Transverse colon (tissue), 4 donors: ENCODE data around the gene COLEC12. TPM values are rescaled to one million over a fixed set of nuclear protein-coding genes. Genes with fewer than 3 reads are reported as not detected.

Experiments used
- DNase-seq: peaks from one replicate; pipeline ENCODE4 v3.0.0-alpha.2; 2019
- H3K27ac ChIP-seq, 4 donors: fragments of 200-600 bp; sonication (generic); 2 replicates each; pipeline ENCODE4 v1.5.1; 2016 to 2018; ENCODE audit warnings: inconsistent platforms in 4 of 4
- H3K27me3 ChIP-seq: fragments of 200-600 bp; sonication (generic); 2 replicates; pipeline ENCODE4 v1.5.1; 2017; ENCODE audit warnings: inconsistent platforms
- H3K36me3 ChIP-seq, 4 donors: fragments of 200-600 bp; sonication (generic); 2 replicates each; pipeline ENCODE4 v1.5.1; 2017 to 2019; ENCODE audit warnings: inconsistent platforms in 4 of 4
- H3K4me1 ChIP-seq, 4 donors: fragments of 200-600 bp; sonication (generic); 2 replicates each; pipeline ENCODE4 v1.5.1; 2017 to 2020; ENCODE audit warnings: inconsistent platforms in 4 of 4
- H3K4me3 ChIP-seq, 4 donors: fragments of 200-600 bp; sonication (generic); 1 replicate in 1 of 4; 2 replicates in 3 of 4; pipeline versions ENCODE4 v1.5.1 to v1.6.1; 2017 to 2019; ENCODE audit warnings: inconsistent platforms in 4 of 4
- H3K9me3 ChIP-seq, 2 donors: fragments of 200-600 bp; sonication (generic); 2 replicates each; pipeline ENCODE4 v1.5.1; 2017 to 2019; ENCODE audit warnings: inconsistent platforms in 2 of 2
- EP300 ChIP-seq: sonication (generic); formaldehyde crosslinking; IDR thresholded peaks from one replicate; pipeline ENCODE4 v1.6.1; 2017; ENCODE audit warnings: antibody characterized with exemption, low read depth
- POLR2A ChIP-seq: fragments of 450-650 bp; IDR thresholded peaks from one replicate; pipeline ENCODE4 v1.6.1; 2016; ENCODE audit warnings: antibody characterized with exemption, mild to moderate bottlenecking, moderate library complexity
- POLR2AphosphoS5 ChIP-seq, 3 donors: sonication (generic); formaldehyde crosslinking; IDR thresholded peaks; one replicate each; pipeline ENCODE4 v1.6.1; 2016; ENCODE audit warnings: antibody characterized with exemption in 3 of 3
- WGBS, 2 donors: methylation state at CpG; one replicate each; pipeline ENCODE4 v1.1.5; 2018; ENCODE audit warnings: low coverage in 1 of 2; 5-methylcytosine and 5-hydroxymethylcytosine counted together
- in situ Hi-C, 4 donors: fragments of 200-750 bp; cut with MboI; loops; one replicate each; pipeline versions ENCODE4 v1.15.0 to v1.15.1; 2017; ENCODE audit warnings: low sequenced_read_pairs in 3 of 4, low pct_ligation_motif_present in 1 of 4, low pct_unique_long_range_greater_than_20kb in 1 of 4
- intact Hi-C: fragments of 100-400 bp; cut with DNase I; formaldehyde crosslinking; loops from one replicate; pipeline ENCODE4 v1.15.1; 2023; ENCODE audit warnings: low total_unique reads
- total RNA-seq, 4 donors: library from RNA; depleted of rRNA; stranded (reverse); fragments of >200 nt; gene quantifications; one replicate each; pipeline ENCODE4 v1.1.0, GENCODE V29; 2016
- TF ChIP-seq, protein P1 (sequence below), 5 experiments: fragments of 200-600 bp in 3 of 5; fragments of 450-650 bp in 2 of 5; sonication (generic) in 3 of 5; IDR thresholded peaks; 1 replicate in 2 of 5; 2 replicates in 3 of 5; pipeline ENCODE4 v1.5.1; 2016 to 2017; ENCODE audit warnings: antibody characterized with exemption in 5 of 5, inconsistent platforms in 3 of 5, mild to moderate bottlenecking in 2 of 5, moderate library complexity in 1 of 5

Gene COLEC12
- total RNA-seq, 4 donors from 2014 or later = 1.4 to 7.8 (median 2.8) TPM

DNA sequence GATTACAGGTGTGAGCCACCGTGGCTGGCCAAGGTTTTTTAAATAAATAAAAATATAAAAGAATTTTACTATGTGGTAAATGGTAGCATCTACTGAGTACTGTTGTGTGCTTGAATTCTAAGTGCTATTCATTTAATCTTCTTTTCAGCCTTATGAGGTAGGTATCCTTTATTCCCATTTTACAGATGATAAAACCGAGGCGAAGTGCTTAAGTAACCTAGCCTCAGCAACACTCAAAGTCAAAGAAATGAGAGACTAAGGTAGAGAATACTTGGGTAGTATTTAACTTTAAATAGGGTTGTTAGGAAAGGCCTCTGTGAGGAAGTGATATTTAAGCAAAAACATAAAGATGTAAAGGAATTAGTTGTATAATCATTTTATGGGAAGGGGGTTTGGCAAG is 227.0 kb downstream of the COLEC12 start:
- intact Hi-C loops = no loop called here
- H3K9me3 ChIP-seq = peaks cover 0 to 2% of the 10 kb centered on the region in 2 donors
- 92 to 98% methylated on average over 3 of the region's 3 CpGs for WGBS, 2 donors
- peaks cover 5 to 10% (median 8%) of the 10 kb centered on the region in 4 donors for H3K4me1 ChIP-seq
- no peak overlapping the region for H3K27ac ChIP-seq
- DNase-seq = no peak
- TF ChIP-seq POLR2A (no peak), EP300 (no peak), POLR2AphosphoS5 (IDR thresholded peaks at IDR 0.05) (no peak)
- TF ChIP-seq, protein P1, sequence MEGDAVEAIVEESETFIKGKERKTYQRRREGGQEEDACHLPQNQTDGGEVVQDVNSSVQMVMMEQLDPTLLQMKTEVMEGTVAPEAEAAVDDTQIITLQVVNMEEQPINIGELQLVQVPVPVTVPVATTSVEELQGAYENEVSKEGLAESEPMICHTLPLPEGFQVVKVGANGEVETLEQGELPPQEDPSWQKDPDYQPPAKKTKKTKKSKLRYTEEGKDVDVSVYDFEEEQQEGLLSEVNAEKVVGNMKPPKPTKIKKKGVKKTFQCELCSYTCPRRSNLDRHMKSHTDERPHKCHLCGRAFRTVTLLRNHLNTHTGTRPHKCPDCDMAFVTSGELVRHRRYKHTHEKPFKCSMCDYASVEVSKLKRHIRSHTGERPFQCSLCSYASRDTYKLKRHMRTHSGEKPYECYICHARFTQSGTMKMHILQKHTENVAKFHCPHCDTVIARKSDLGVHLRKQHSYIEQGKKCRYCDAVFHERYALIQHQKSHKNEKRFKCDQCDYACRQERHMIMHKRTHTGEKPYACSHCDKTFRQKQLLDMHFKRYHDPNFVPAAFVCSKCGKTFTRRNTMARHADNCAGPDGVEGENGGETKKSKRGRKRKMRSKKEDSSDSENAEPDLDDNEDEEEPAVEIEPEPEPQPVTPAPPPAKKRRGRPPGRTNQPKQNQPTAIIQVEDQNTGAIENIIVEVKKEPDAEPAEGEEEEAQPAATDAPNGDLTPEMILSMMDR (IDR thresholded peaks at IDR 0.05) = no peak
- H3K27me3 ChIP-seq = no peaks in the 10 kb centered on the region
- in situ Hi-C loops = loop anchor here in 1 of 4 donors (10.0 kb wide), 1 partner anchor 341 kb away; no protein-coding TSS in a partner anchor
- no peak overlapping the region for H3K4me3 ChIP-seq
- H3K36me3 ChIP-seq = no peaks in the 10 kb centered on the region

DNA sequence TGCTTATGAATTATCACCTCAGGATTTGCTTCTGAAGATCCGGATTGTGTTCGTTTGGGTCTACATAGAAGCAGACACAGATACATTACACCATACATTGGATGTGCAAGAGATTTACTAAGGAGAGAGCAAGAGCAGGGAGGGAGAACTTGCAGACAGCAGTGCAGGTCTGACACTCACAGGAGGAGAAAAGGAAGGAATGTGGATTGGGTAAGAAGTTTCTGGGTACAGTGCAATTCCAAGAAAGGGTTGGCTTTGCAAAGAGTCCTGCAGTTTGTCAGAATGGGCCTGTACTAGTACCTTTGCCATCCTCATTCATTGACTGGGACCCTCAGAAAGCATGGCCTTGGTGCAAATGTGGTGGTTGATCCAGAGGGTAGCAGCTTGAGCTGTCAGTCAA is 227.9 kb downstream of the COLEC12 start:
- H3K4me1 ChIP-seq = peaks cover 5 to 10% (median 8%) of the 10 kb centered on the region in 4 donors
- no peak overlapping the region for H3K4me3 ChIP-seq
- in situ Hi-C loops (loop anchor here in 1 of 4 donors (10.0 kb wide), 1 partner anchor 342 kb away; no protein-coding TSS in a partner anchor), intact Hi-C loops (no loop called here)
- H3K9me3 ChIP-seq = no peaks in the 10 kb centered on the region
- H3K27ac ChIP-seq = no peak overlapping the region
- TF ChIP-seq POLR2AphosphoS5 (IDR thresholded peaks at IDR 0.05) (no peak), EP300 (no peak), POLR2A (no peak)
- TF ChIP-seq, protein P1 (IDR thresholded peaks at IDR 0.05) = no peak
- H3K27me3 ChIP-seq = no peaks in the 10 kb centered on the region
- 82 to 97% methylated on average over 2 of the region's 2 CpGs for WGBS, 2 donors
- H3K36me3 ChIP-seq = no peaks in the 10 kb centered on the region
- DNase-seq = no peak

DNA sequence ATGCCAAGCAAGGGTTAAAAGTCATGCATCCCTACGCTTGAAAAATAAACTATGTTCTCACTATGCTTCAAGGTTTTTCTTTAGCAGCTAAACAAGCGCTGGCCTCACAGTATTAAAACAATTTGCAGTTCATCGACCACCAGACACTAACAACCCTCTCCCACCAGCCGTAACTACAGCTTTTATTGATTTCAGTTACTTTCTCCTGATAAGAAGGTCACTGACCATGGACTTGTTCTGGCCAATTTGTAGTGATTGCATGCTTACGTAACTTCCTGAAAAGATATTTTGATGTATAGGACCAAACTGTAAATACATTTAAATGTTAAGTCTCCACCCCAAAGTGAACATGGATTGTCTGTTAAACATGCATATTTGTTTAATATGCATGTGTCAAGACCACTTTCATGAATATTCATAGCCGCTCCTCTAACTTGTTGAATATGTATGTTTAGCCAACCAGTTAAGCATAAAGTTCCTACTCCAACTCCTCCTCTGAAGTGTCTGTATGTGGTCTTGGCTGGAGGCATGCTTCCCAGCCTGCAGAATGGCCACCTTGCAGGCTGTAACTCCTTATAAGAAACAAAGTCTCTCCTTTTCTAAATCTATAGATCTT is 230.9 kb downstream of the COLEC12 start:
- 81 to 93% methylated on average over 3 to 6 of the region's 6 CpGs for WGBS, 2 donors
- intact Hi-C loops (no loop called here), in situ Hi-C loops (loop anchor here in 1 of 4 donors (10.0 kb wide), 1 partner anchor 345 kb away; no protein-coding TSS in a partner anchor)
- Histone ChIP-seq H3K27ac (no peak overlapping the region), H3K9me3 (no peaks in the 10 kb centered on the region), H3K36me3 (no peaks in the 10 kb centered on the region), H3K4me1 (peaks cover 8 to 21% (median 18%) of the 10 kb centered on the region in 4 donors), H3K4me3 (no peak overlapping the region), H3K27me3 (no peaks in the 10 kb centered on the region)
- DNase-seq = no peak
- TF ChIP-seq POLR2A (no peak), POLR2AphosphoS5 (IDR thresholded peaks at IDR 0.05) (no peak), EP300 (no peak)
- TF ChIP-seq, protein P1 (IDR thresholded peaks at IDR 0.05) = no peak

DNA sequence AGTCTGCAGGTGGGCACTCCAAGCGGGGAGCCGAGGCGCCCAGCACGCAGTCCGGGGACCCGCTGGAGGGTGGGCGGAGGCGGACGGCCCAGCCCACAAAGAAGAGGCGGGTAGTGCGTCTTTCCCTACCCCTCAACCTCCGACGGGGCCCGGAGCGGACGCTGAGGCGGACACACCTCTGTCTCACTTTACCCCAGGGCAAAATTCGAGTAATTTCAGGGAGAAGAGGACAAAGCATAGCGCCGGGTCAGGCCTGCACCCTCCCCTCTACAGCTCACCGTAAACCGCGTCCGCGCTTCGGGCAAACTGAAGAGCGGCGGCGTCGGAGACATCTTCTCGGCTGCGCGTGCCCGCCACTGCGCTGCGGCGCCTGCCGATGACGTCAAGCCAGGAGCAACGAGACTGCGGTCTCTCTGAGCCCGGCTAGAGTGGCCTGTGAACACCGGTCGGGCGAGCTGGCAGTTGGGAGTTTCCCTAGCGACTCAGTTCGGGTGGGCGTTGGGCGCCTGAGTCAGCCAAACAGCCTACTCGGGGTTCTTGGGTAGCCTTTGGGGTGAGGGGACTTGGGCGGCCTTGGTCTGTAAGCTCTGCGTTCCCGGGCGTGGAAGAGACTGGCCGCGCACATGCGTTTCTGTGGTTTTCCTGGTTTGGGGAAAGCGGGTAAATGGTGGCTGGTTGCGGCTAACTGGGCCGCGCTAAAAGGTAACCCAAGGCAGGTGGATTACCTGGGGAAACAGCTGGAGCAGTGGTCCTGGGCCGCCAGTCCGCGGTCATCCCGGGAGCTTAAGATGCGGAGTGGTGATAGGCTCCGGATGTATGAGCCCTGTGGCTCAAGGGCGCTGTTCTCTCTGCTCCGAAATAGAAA is 232.6 kb downstream of the COLEC12 start, which contains the start of gene THOC1:
Gene THOC1, minus strand, starts transcription at position 360 of the 865 bp plus-strand sequence. Its CDS starts 28 bp downstream, at position 332.
- H3K36me3 ChIP-seq = peaks cover 0 to 11% (median 3%) of the 10 kb centered on the region in 4 donors
- peak; percentile 95 for DNase-seq
- peaks cover 8 to 21% (median 18%) of the 10 kb centered on the region in 4 donors for H3K4me1 ChIP-seq
- peak; percentile 93 for TF ChIP-seq POLR2A
- peak; percentile 92 to 96 (median 94) for TF ChIP-seq POLR2AphosphoS5 (IDR thresholded peaks at IDR 0.05)
- TF ChIP-seq, protein P1 (IDR thresholded peaks at IDR 0.05) = no peak
- no peak for TF ChIP-seq EP300
- intact Hi-C loops (no loop called here), in situ Hi-C loops (no loop called here)
- H3K27ac ChIP-seq = peak within 1 kb of the TSS; percentile 84 to 95 (median 92)
- no peaks in the 10 kb centered on the region for H3K9me3 ChIP-seq
- WGBS, 2 donors = 1% methylated on average over 64 of the region's 69 CpGs; no CpG with 5 or more reads in 1 of the 2 donors
- H3K4me3 ChIP-seq = peak within 1 kb of the TSS; percentile 59 to 84 (median 68)
- no peaks in the 10 kb centered on the region for H3K27me3 ChIP-seq
